K562 (cell line): ENCODE data around the gene CBR4. TPM values are rescaled to one million over a fixed set of nuclear protein-coding genes. Genes with fewer than 3 reads are reported as not detected.

ENCODE experiments used
- ARID2 ChIP-seq: fragments of 450-650 bp; IDR thresholded peaks from 2 replicates; pipeline ENCODE4 v1.6.1; 2017; ENCODE audit warnings: antibody characterized with exemption, mild to moderate bottlenecking
- BACH1 ChIP-seq: fragments of 200-800 bp; sonication (Bioruptor generic); IDR thresholded peaks from 2 replicates; pipeline ENCODE4 v1.6.1; 2016; ENCODE audit warnings: missing genetic modification characterization, missing compliant biosample characterization
- CTBP1 ChIP-seq: fragments of 450-650 bp; IDR thresholded peaks from 2 replicates; pipeline ENCODE4 v1.6.1; 2016; ENCODE audit warnings: borderline replicate concordance
- EWSR1 ChIP-seq: fragments of 450-650 bp; IDR thresholded peaks from 2 replicates; pipeline ENCODE4 v1.6.1; 2018; ENCODE audit warnings: borderline replicate concordance, mild to moderate bottlenecking, low read depth, moderate library complexity; ENCODE audit not compliant: partially characterized antibody
- MAFG ChIP-seq: fragments of 450-650 bp; conservative IDR thresholded peaks from 2 replicates; pipeline ENCODE4 v1.6.1; 2016; ENCODE audit warnings: missing genetic modification characterization, missing compliant biosample characterization
- MTA3 ChIP-seq: fragments of 450-650 bp; formaldehyde crosslinking; IDR thresholded peaks from 2 replicates; pipeline ENCODE4 v1.6.1; 2017; ENCODE audit warnings: mild to moderate bottlenecking, borderline replicate concordance
- PHTF2 ChIP-seq: fragments of 250-450 bp; sonication (Bioruptor Pico); IDR thresholded peaks from 2 replicates; pipeline ENCODE4 v1.5.0; 2021; ENCODE audit warnings: mild to moderate bottlenecking
- PML ChIP-seq: IDR thresholded peaks from 2 replicates; pipeline ENCODE4 v1.6.1; 2012; ENCODE audit warnings: low read length, inconsistent platforms
- ZZZ3 ChIP-seq: fragments of 450-650 bp; IDR thresholded peaks from 2 replicates; pipeline ENCODE4 v1.6.1; 2016; ENCODE audit warnings: antibody characterized with exemption, mild to moderate bottlenecking, moderate library complexity
- polyA plus RNA-seq, 8 experiments: library from polyadenylated mRNA; depleted of rRNA in 4 of 8; stranded (reverse) in 5 of 8; unstranded in 3 of 8; fragments of >200 nt; fragmentation: Nextera tagmentation in 2 of 8; fragmentation: Illumina TruSeq in 1 of 8; extraction: Ambion mirVana in 2 of 8; extraction: Trizol in 1 of 8; gene quantifications; 2 replicates each; pipeline versions ENCODE4 v1.2.1 to v1.2.3, GENCODE V29; 2011 to 2014; ENCODE audit warnings: inconsistent platforms in 1 of 8, missing spikeins in 1 of 8
- total RNA-seq, 7 experiments: library from RNA; depleted of rRNA in 6 of 7; stranded (reverse); fragments of >200 nt in 6 of 7; fragmentation: Illumina TruSeq in 2 of 7; extraction: Trizol in 2 of 7; gene quantifications; 2 replicates each; pipeline versions ENCODE4 v1.2.1 to v1.2.3, GENCODE V29; 2011 to 2021; ENCODE audit warnings: low replicate concordance in 1 of 7
- TF ChIP-seq, protein P1 (sequence below): fragments of 250-450 bp; sonication (Bioruptor Pico); IDR thresholded peaks from 2 replicates; pipeline ENCODE4 v1.8.0; 2022; ENCODE audit warnings: moderate library complexity, mild to moderate bottlenecking, inconsistent platforms
- TF ChIP-seq, protein P2 (sequence below): IDR thresholded peaks from 3 replicates; pipeline ENCODE4 v1.6.1; 2011; ENCODE audit warnings: borderline replicate concordance, mild to moderate bottlenecking; ENCODE audit not compliant: insufficient read length, insufficient read depth
- TF ChIP-seq, protein P3 (sequence below): fragments of 450-650 bp; IDR thresholded peaks from 2 replicates; pipeline ENCODE4 v1.6.1; 2017; ENCODE audit warnings: antibody characterized with exemption
- TF ChIP-seq, protein P4 (sequence below): sonication (generic); formaldehyde crosslinking; IDR thresholded peaks from 2 replicates; pipeline ENCODE4 v1.8.0; 2023; ENCODE audit warnings: mild to moderate bottlenecking, missing genetic modification reagents

The CBR4 gene
- total and polyA plus RNA-seq, 9 of the 15 experiments (the other 6 are each of a cell fraction or from before 2014, with no cell fraction given): 12.1 to 26.4 (median 18.6) TPM

DNA sequence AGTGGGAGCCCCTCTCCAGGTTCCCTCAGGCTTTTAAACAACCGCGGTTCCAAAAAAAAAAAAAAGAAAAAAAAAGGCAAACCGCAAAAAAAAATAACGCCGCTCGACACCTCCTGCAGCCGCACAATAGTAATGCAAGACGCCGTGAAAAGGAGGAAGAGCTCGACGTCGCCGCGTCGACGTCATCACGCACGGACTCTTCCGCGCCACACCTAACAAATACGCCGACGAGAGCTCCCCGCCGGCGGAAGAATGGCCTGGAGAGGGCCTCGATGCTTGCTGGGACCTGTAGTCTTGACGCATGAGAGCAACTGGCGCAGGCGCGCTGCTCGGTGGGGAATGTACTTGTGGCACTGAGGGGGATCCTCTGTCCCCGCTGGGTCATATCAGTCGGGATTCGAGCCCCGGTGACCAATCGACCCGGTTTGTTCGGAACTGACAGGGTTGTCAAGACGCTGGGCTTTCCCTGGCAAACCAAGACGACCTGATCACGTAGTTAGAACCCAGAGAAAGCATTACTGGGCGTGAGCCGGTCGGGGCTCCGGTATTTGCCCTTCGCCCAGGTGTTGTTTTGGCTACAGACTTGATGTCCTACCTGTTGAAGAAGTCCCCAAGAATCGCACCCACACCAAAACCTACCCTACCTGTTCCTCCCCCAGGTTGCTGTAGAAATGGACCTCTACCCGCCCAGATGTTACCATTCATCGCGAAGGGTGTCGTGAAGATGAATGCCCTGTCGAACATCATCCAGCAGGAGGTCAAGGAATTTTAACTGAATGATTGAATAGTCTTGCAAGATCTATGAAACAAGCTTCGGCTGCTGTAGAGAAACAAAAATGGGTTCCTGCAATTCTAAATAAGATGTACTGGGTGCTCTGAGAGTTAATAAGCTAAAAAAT, at the start of gene CBR4 (continued):
- TF ChIP-seq, protein P1, sequence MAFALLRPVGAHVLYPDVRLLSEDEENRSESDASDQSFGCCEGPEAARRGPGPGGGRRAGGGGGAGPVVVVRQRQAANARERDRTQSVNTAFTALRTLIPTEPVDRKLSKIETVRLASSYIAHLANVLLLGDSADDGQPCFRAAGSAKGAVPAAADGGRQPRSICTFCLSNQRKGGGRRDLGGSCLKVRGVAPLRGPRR (CRISPR knock-in tag): no peak
- TF ChIP-seq, protein P2, sequence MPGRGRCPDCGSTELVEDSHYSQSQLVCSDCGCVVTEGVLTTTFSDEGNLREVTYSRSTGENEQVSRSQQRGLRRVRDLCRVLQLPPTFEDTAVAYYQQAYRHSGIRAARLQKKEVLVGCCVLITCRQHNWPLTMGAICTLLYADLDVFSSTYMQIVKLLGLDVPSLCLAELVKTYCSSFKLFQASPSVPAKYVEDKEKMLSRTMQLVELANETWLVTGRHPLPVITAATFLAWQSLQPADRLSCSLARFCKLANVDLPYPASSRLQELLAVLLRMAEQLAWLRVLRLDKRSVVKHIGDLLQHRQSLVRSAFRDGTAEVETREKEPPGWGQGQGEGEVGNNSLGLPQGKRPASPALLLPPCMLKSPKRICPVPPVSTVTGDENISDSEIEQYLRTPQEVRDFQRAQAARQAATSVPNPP: no peak
- no peak for TF ChIP-seq MAFG (tag)
- TF ChIP-seq, protein P3, sequence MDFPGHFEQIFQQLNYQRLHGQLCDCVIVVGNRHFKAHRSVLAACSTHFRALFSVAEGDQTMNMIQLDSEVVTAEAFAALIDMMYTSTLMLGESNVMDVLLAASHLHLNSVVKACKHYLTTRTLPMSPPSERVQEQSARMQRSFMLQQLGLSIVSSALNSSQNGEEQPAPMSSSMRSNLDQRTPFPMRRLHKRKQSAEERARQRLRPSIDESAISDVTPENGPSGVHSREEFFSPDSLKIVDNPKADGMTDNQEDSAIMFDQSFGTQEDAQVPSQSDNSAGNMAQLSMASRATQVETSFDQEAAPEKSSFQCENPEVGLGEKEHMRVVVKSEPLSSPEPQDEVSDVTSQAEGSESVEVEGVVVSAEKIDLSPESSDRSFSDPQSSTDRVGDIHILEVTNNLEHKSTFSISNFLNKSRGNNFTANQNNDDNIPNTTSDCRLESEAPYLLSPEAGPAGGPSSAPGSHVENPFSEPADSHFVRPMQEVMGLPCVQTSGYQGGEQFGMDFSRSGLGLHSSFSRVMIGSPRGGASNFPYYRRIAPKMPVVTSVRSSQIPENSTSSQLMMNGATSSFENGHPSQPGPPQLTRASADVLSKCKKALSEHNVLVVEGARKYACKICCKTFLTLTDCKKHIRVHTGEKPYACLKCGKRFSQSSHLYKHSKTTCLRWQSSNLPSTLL: no peak
- TF ChIP-seq ARID2: no peak
- no peak for TF ChIP-seq BACH1
- TF ChIP-seq MTA3: 0 out of 2 replicates have a peak, but pooled peaks have one; percentile 43
- TF ChIP-seq ZZZ3: no peak
- 0 out of 2 replicates have a peak, but pooled peaks have one; percentile 42 for TF ChIP-seq CTBP1
- no peak for TF ChIP-seq EWSR1
- no peak for TF ChIP-seq PHTF2 (CRISPR knock-in tag)
- TF ChIP-seq, protein P4, sequence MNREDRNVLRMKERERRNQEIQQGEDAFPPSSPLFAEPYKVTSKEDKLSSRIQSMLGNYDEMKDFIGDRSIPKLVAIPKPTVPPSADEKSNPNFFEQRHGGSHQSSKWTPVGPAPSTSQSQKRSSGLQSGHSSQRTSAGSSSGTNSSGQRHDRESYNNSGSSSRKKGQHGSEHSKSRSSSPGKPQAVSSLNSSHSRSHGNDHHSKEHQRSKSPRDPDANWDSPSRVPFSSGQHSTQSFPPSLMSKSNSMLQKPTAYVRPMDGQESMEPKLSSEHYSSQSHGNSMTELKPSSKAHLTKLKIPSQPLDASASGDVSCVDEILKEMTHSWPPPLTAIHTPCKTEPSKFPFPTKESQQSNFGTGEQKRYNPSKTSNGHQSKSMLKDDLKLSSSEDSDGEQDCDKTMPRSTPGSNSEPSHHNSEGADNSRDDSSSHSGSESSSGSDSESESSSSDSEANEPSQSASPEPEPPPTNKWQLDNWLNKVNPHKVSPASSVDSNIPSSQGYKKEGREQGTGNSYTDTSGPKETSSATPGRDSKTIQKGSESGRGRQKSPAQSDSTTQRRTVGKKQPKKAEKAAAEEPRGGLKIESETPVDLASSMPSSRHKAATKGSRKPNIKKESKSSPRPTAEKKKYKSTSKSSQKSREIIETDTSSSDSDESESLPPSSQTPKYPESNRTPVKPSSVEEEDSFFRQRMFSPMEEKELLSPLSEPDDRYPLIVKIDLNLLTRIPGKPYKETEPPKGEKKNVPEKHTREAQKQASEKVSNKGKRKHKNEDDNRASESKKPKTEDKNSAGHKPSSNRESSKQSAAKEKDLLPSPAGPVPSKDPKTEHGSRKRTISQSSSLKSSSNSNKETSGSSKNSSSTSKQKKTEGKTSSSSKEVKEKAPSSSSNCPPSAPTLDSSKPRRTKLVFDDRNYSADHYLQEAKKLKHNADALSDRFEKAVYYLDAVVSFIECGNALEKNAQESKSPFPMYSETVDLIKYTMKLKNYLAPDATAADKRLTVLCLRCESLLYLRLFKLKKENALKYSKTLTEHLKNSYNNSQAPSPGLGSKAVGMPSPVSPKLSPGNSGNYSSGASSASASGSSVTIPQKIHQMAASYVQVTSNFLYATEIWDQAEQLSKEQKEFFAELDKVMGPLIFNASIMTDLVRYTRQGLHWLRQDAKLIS (CRISPR knock-in tag): peak; percentile 34; the same call in 1 of the 2 replicates
- peak; percentile 53; the same call in 1 of the 2 replicates for TF ChIP-seq PML
